Osteocyte (in vitro differentiated cells): ENCODE measurements around the gene C8B. TPM values are rescaled to one million over a fixed set of nuclear protein-coding genes. Genes with fewer than 3 reads are reported as not detected.

ENCODE experiments used
- DNase-seq: peaks from one replicate; pipeline ENCODE4 v3.0.0; 2021; ENCODE audit warnings: mixed read lengths; ENCODE audit not compliant: unreplicated experiment; ENCODE audit errors: extremely low spot score
- H3K27ac Mint-ChIP-seq: one replicate; pipeline ENCODE4 v1.8.0; 2021; ENCODE audit warnings: mild to moderate bottlenecking, mixed read lengths; ENCODE audit not compliant: unreplicated experiment
- H3K27me3 Mint-ChIP-seq: one replicate; pipeline ENCODE4 v1.8.0; 2021; ENCODE audit warnings: mixed read lengths; ENCODE audit not compliant: unreplicated experiment
- H3K36me3 Mint-ChIP-seq: one replicate; pipeline ENCODE4 v1.8.0; 2021; ENCODE audit warnings: mixed read lengths; ENCODE audit not compliant: unreplicated experiment
- H3K4me1 Mint-ChIP-seq: one replicate; pipeline ENCODE4 v1.8.0; 2021; ENCODE audit warnings: mixed read lengths; ENCODE audit not compliant: unreplicated experiment
- H3K4me3 Mint-ChIP-seq: one replicate; pipeline ENCODE4 v1.8.0; 2021; ENCODE audit warnings: mild to moderate bottlenecking, moderate library complexity, mixed read lengths; ENCODE audit not compliant: unreplicated experiment
- H3K9me3 Mint-ChIP-seq: one replicate; pipeline ENCODE4 v1.8.0; 2021; ENCODE audit warnings: mixed read lengths; ENCODE audit not compliant: unreplicated experiment
- CTCF ChIP-seq: fragments of 200-600 bp; sonication (generic); IDR thresholded peaks from 2 replicates; pipeline ENCODE4 v1.5.0; 2021; ENCODE audit warnings: antibody characterized with exemption, mild to moderate bottlenecking, moderate library complexity
- total RNA-seq: library from RNA; stranded (reverse); gene quantifications from 2 replicates; pipeline ENCODE4 v1.2.1, GENCODE V29; 2021

The C8B gene
- total RNA-seq, 1 donor from 2014 or later, result not detected

GRCh38 chr1:56948403-56949023, 17.3 kb downstream of the C8B start:
- Mint-ChIP-seq H3K27ac (no peak overlapping the region), H3K9me3 (no peaks in the 10 kb centered on the region)
- no peak for DNase-seq

GRCh38 chr1:56940039-56940438, 25.8 kb downstream of the C8B start:
- Mint-ChIP-seq H3K4me3 (no peak overlapping the region), H3K36me3 (no peaks in the 10 kb centered on the region), H3K4me1 (no peaks in the 10 kb centered on the region), H3K27ac (no peak overlapping the region), H3K9me3 (no peaks in the 10 kb centered on the region), H3K27me3 (peaks cover 14% of the 10 kb centered on the region)
- no peak for TF ChIP-seq CTCF
- DNase-seq, result no peak

More at GRCh38 chr1:56948403-56949023, 17.3 kb downstream of the C8B start:
- no peak overlapping the region for H3K4me3 Mint-ChIP-seq
- H3K4me1 Mint-ChIP-seq, result no peaks in the 10 kb centered on the region
- H3K36me3 Mint-ChIP-seq, result no peaks in the 10 kb centered on the region
- peaks cover 7% of the 10 kb centered on the region for H3K27me3 Mint-ChIP-seq
- TF ChIP-seq CTCF, result no peak

GRCh38 chr1:56939209-56939608, 26.6 kb downstream of the C8B start:
- Mint-ChIP-seq H3K27ac (no peak overlapping the region), H3K9me3 (no peaks in the 10 kb centered on the region), H3K27me3 (peaks cover 13% of the 10 kb centered on the region), H3K36me3 (no peaks in the 10 kb centered on the region), H3K4me1 (no peaks in the 10 kb centered on the region), H3K4me3 (no peak overlapping the region)
- DNase-seq, result no peak
- TF ChIP-seq CTCF, result no peak

GRCh38 chr1:56938646-56939045, 27.2 kb downstream of the C8B start:
- no peak for DNase-seq
- no peak overlapping the region for H3K4me3 Mint-ChIP-seq
- H3K27ac Mint-ChIP-seq, result no peak overlapping the region
- H3K27me3 Mint-ChIP-seq, result peaks cover 13% of the 10 kb centered on the region
- H3K9me3 Mint-ChIP-seq, result no peaks in the 10 kb centered on the region
- H3K36me3 Mint-ChIP-seq, result no peaks in the 10 kb centered on the region
- no peak for TF ChIP-seq CTCF
- H3K4me1 Mint-ChIP-seq, result no peaks in the 10 kb centered on the region

GRCh38 chr1:56934430-56935060, 31.3 kb downstream of the C8B start:
- no peak for DNase-seq
- H3K36me3 Mint-ChIP-seq, result no peaks in the 10 kb centered on the region
- peaks cover 16% of the 10 kb centered on the region for H3K27me3 Mint-ChIP-seq
- H3K4me3 Mint-ChIP-seq, result no peak overlapping the region
- no peak for TF ChIP-seq CTCF
- no peaks in the 10 kb centered on the region for H3K4me1 Mint-ChIP-seq
- H3K9me3 Mint-ChIP-seq, result no peaks in the 10 kb centered on the region
- no peak overlapping the region for H3K27ac Mint-ChIP-seq
